Smooth muscle cell (in vitro differentiated cells): ENCODE results near the gene KCMF1. TPM values are rescaled to one million over a fixed set of nuclear protein-coding genes. Genes with fewer than 3 reads are reported as not detected.

Experiments used
- DNase-seq: peaks from one replicate; lab custom pipeline; 2025; ENCODE audit not compliant: unreplicated experiment; lab: John Stamatoyannopoulos, UW
- H2AFZ ChIP-seq: fragments of 200-600 bp; sonication (generic); 2 replicates; pipeline ENCODE4 v1.6.0; 2016; ENCODE audit warnings: antibody characterized with exemption, low read depth, mild to moderate bottlenecking
- H3F3A ChIP-seq: fragments of 200-600 bp; sonication (generic); 2 replicates; pipeline ENCODE4 v1.6.0; 2017; ENCODE audit warnings: antibody characterized with exemption, low read depth
- H3K27ac ChIP-seq: fragments of 200-600 bp; sonication (generic); 2 replicates; pipeline ENCODE4 v1.5.1; 2016; ENCODE audit warnings: low read depth, mild to moderate bottlenecking
- H3K27me3 ChIP-seq: fragments of 200-600 bp; sonication (generic); 2 replicates; pipeline ENCODE4 v1.6.1; 2016; ENCODE audit warnings: low read depth, mild to moderate bottlenecking
- H3K36me3 ChIP-seq: fragments of 200-600 bp; sonication (generic); 2 replicates; pipeline ENCODE4 v1.5.1; 2016; ENCODE audit warnings: low read depth
- H3K4me1 ChIP-seq: fragments of 200-600 bp; sonication (generic); 2 replicates; pipeline ENCODE4 v1.5.1; 2016; ENCODE audit warnings: low read depth
- H3K4me2 ChIP-seq: fragments of 200-600 bp; sonication (generic); 2 replicates; pipeline ENCODE4 v1.6.0; 2016; ENCODE audit warnings: mild to moderate bottlenecking
- H3K4me3 ChIP-seq: fragments of 200-600 bp; sonication (generic); 2 replicates; pipeline ENCODE4 v1.5.1; 2016; ENCODE audit warnings: mild to moderate bottlenecking
- H3K79me2 ChIP-seq: fragments of 200-600 bp; sonication (generic); 2 replicates; pipeline ENCODE4 v1.6.0; 2016; ENCODE audit warnings: low read depth, mild to moderate bottlenecking
- H3K9ac ChIP-seq: fragments of 200-600 bp; sonication (generic); 2 replicates; pipeline ENCODE4 v1.6.0; 2016; ENCODE audit warnings: low read depth
- H3K9me3 ChIP-seq: fragments of 200-600 bp; sonication (generic); replicated peaks from 2 replicates; pipeline ENCODE4 v1.5.1; 2016; ENCODE audit warnings: low read depth
- H4K20me1 ChIP-seq: fragments of 200-600 bp; sonication (generic); 2 replicates; pipeline ENCODE4 v1.6.0; 2016; ENCODE audit warnings: low read depth
- CTCF ChIP-seq: fragments of 200-600 bp; sonication (generic); IDR thresholded peaks from 2 replicates; pipeline ENCODE4 v1.5.1; 2017; ENCODE audit warnings: borderline replicate concordance, mild to moderate bottlenecking, antibody characterized with exemption; ENCODE audit not compliant: insufficient read depth, poor library complexity, severe bottlenecking
- WGBS: methylation state at CpG from one replicate; pipeline ENCODE4 v1.1.7; 2016; ENCODE audit warnings: low lambda C conversion rate; 5-methylcytosine and 5-hydroxymethylcytosine counted together
- polyA plus RNA-seq: library from polyadenylated mRNA; unstranded; fragments of >200 nt; fragmentation: Nextera tagmentation; extraction: Ambion mirVana; gene quantifications from 2 replicates; pipeline ENCODE4 v1.2.1, GENCODE V29; 2016
- total RNA-seq: library from RNA; depleted of rRNA; stranded (reverse); fragments of >200 nt; gene quantifications from 2 replicates; pipeline ENCODE4 v1.2.3, GENCODE V29; 2014

Gene KCMF1
- total and polyA plus RNA-seq, 2 experiments from 2014 or later: 56.5 to 65.0 TPM

- Histone ChIP-seq H3K4me1 (no peaks in the 10 kb centered on the region), H3K79me2 (no peaks in the 10 kb centered on the region), H3K9ac (no peak overlapping the region), H2AFZ (no peak overlapping the region), H3K4me2 (no peak overlapping the region), H3F3A (no peaks in the 10 kb centered on the region), H3K4me3 (no peak overlapping the region), H4K20me1 (no peaks in the 10 kb centered on the region), H3K9me3 (no peaks in the 10 kb centered on the region), H3K27me3 (peaks cover 7% of the 10 kb centered on the region), H3K36me3 (no peaks in the 10 kb centered on the region), H3K27ac (no peak overlapping the region)
- TF ChIP-seq CTCF: no peak
- 90% methylated on average over 4 of the region's 5 CpGs for WGBS
- DNase-seq: no peak
Observed at GRCh38 chr2:85077859-85078419, 107.0 kb downstream of the KCMF1 start.

- H3K36me3 ChIP-seq: no peaks in the 10 kb centered on the region
- no peaks in the 10 kb centered on the region for H3K79me2 ChIP-seq
- WGBS: 92% methylated on average over 5 of the region's 5 CpGs
- no peak for DNase-seq
- H3K27me3 ChIP-seq: peaks cover 5% of the 10 kb centered on the region
- no peak overlapping the region for H2AFZ ChIP-seq
- no peaks in the 10 kb centered on the region for H3K4me1 ChIP-seq
- no peaks in the 10 kb centered on the region for H3K9me3 ChIP-seq
- no peak overlapping the region for H3K4me2 ChIP-seq
- TF ChIP-seq CTCF: no peak
- no peaks in the 10 kb centered on the region for H3F3A ChIP-seq
- H3K9ac ChIP-seq: no peak overlapping the region
- H3K27ac ChIP-seq: no peak overlapping the region
- H3K4me3 ChIP-seq: no peak overlapping the region
- no peaks in the 10 kb centered on the region for H4K20me1 ChIP-seq
Observed at GRCh38 chr2:85078536-85078935, 107.6 kb downstream of the KCMF1 start.

- H3K36me3 ChIP-seq: no peaks in the 10 kb centered on the region
- TF ChIP-seq CTCF: no peak
Observed at GRCh38 chr2:85083092-85083491, 112.1 kb downstream of the KCMF1 start.

GRCh38 chr2:85085563-85085962 lies 114.6 kb downstream of the KCMF1 start:
- TF ChIP-seq CTCF: no peak

More at GRCh38 chr2:85083092-85083491, 112.1 kb downstream of the KCMF1 start:
- peaks cover 23% of the 10 kb centered on the region for H3K27me3 ChIP-seq
- H3K4me2 ChIP-seq: no peak overlapping the region
- no peaks in the 10 kb centered on the region for H3K4me1 ChIP-seq
- H3K9me3 ChIP-seq: no peaks in the 10 kb centered on the region
- no peak overlapping the region for H3K9ac ChIP-seq
- H4K20me1 ChIP-seq: no peaks in the 10 kb centered on the region
- no peak overlapping the region for H3K4me3 ChIP-seq
- no peak for DNase-seq
- H2AFZ ChIP-seq: no peak overlapping the region
- no peaks in the 10 kb centered on the region for H3F3A ChIP-seq
- no peaks in the 10 kb centered on the region for H3K79me2 ChIP-seq
- H3K27ac ChIP-seq: no peak overlapping the region

More at GRCh38 chr2:85085563-85085962, 114.6 kb downstream of the KCMF1 start:
- Histone ChIP-seq H3K4me2 (no peak overlapping the region), H3K27me3 (peaks cover 23% of the 10 kb centered on the region), H3K9me3 (no peaks in the 10 kb centered on the region), H3K36me3 (no peaks in the 10 kb centered on the region), H4K20me1 (no peaks in the 10 kb centered on the region), H3K4me1 (no peaks in the 10 kb centered on the region), H3K27ac (no peak overlapping the region), H3K79me2 (no peaks in the 10 kb centered on the region), H3F3A (no peaks in the 10 kb centered on the region), H2AFZ (no peak overlapping the region), H3K9ac (no peak overlapping the region), H3K4me3 (no peak overlapping the region)
- WGBS: 75% methylated on average over 3 of the region's 3 CpGs
- no peak for DNase-seq
